SH-SY5Y (cell line): ENCODE data around the gene UBE2K.

Source experiments
- GATA2 ChIP-seq: IDR thresholded peaks from 2 replicates; pipeline ENCODE4 v1.6.1; 2011; ENCODE audit warnings: mild to moderate bottlenecking, low read depth, low read length
- GATA3 ChIP-seq: IDR thresholded peaks from 2 replicates; pipeline ENCODE4 v1.6.1; 2011; ENCODE audit warnings: low read depth, mild to moderate bottlenecking, low read length, moderate library complexity

DNA sequence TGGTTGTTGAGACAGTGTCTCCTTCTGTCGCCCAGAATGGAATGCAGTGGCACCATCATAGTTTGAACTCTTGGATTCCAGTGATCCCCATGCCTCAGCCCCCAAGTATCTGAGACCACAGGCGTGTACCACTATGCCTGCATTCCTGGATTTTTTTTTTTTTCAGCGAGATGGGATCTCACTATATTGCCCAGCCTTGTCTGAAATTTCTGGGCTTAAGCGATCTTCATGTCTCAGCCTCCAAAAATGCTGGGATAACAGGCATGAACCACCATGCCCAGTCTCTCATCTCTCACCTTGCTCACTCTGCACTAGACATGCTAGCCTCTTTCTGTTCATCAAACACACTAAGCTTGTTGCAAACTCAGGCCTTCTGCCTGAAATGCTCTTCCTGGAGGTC lies 104.1 kb downstream of the UBE2K start:
- TF ChIP-seq GATA2: no peak
- TF ChIP-seq GATA3: no peak
